H1 (cell line): ENCODE results near the gene TIGD1. TPM values are rescaled to one million over a fixed set of nuclear protein-coding genes. Genes with fewer than 3 reads are reported as not detected.

ENCODE experiments used
- CTCF ChIA-PET: fragments of 300-600 bp; sonication (Branson Sonifier 250); formaldehyde crosslinking; loops from one replicate; lab custom pipeline; 2021; ENCODE audit not compliant: partially characterized antibody; lab: Charles Lee
- POLR2A ChIA-PET: fragments of 300-600 bp; sonication (Branson Sonifier 250); formaldehyde crosslinking; loops from one replicate; lab custom pipeline; 2021; ENCODE audit warnings: inconsistent platforms; ENCODE audit not compliant: partially characterized antibody; lab: Charles Lee
- DNase-seq, 2 experiments: peaks; one replicate each; pipeline versions ENCODE4 v3.0.0 to v3.0.0-alpha.2; 2010 to 2022; ENCODE audit warnings: low spot score in 2 of 2, low read depth in 1 of 2, mixed read lengths in 1 of 2
- FAIRE-seq: peaks from 2 replicates; lab custom pipeline; 2011; peaks lifted over from hg19 to GRCh38; lab: Jason Lieb, UNC
- H2AFZ ChIP-seq: 2 replicates; pipeline ENCODE4 v1.8.1; 2012; ENCODE audit warnings: low read length, inconsistent platforms
- H2AK5ac ChIP-seq: 2 replicates; pipeline ENCODE4 v1.6.1; 2013; ENCODE audit warnings: low read depth, low read length
- H2BK120ac ChIP-seq: replicated peaks from 2 replicates; pipeline ENCODE3; 2013; ENCODE audit warnings: low read depth, low read length, inconsistent platforms
- H2BK12ac ChIP-seq: 2 replicates; pipeline ENCODE4 v1.6.1; 2013; ENCODE audit warnings: low read depth, low read length
- H2BK15ac ChIP-seq: 2 replicates; pipeline ENCODE4 v1.6.1; 2013; ENCODE audit warnings: low read length
- H2BK20ac ChIP-seq: 2 replicates; pipeline ENCODE4 v1.6.1; 2013; ENCODE audit warnings: low read length
- H2BK5ac ChIP-seq: 2 replicates; pipeline ENCODE4 v1.6.1; 2013; ENCODE audit warnings: low read depth, low read length
- H3K14ac ChIP-seq: 2 replicates; pipeline ENCODE4 v1.6.1; 2013; ENCODE audit warnings: inconsistent platforms; ENCODE audit not compliant: insufficient read length
- H3K18ac ChIP-seq: 2 replicates; pipeline ENCODE4 v1.6.1; 2013; ENCODE audit warnings: low read length; ENCODE audit errors: extremely low read depth
- H3K23ac ChIP-seq: 2 replicates; pipeline ENCODE4 v1.6.1; 2013; ENCODE audit warnings: inconsistent platforms; ENCODE audit not compliant: insufficient read length
- H3K23me2 ChIP-seq: 2 replicates; pipeline ENCODE4 v1.6.1; 2013; ENCODE audit warnings: low read depth, low read length
- H3K27ac ChIP-seq: 2 replicates; pipeline ENCODE4 v1.6.1; 2011; ENCODE audit warnings: low read depth, low read length, inconsistent platforms
- H3K27me3 ChIP-seq, 4 experiments: replicated peaks in 1 of 4; 1 replicate in 1 of 4; 2 replicates in 3 of 4; pipeline versions ENCODE4 v1.6.1 to v1.8.1; 2011 to 2013; ENCODE audit warnings: low read length in 3 of 4, mild to moderate bottlenecking in 3 of 4, inconsistent platforms in 2 of 4, mixed read lengths in 2 of 4, moderate library complexity in 1 of 4; ENCODE audit not compliant: control insufficient read depth in 3 of 4, insufficient read depth in 3 of 4; ENCODE audit errors: extremely low read depth in 1 of 4
- H3K36me3 ChIP-seq, 4 experiments: 2 replicates each; pipeline versions ENCODE4 v1.6.1 to v1.8.1; 2011 to 2013; ENCODE audit warnings: mild to moderate bottlenecking in 4 of 4, low read length in 3 of 4, moderate library complexity in 2 of 4, control low read depth in 1 of 4, inconsistent platforms in 1 of 4; ENCODE audit not compliant: insufficient read depth in 4 of 4, control insufficient read depth in 2 of 4
- H3K4ac ChIP-seq: replicated peaks from 2 replicates; pipeline ENCODE3; 2013; ENCODE audit warnings: low read length, low read depth, mixed read lengths, inconsistent platforms; ENCODE audit not compliant: insufficient read length
- H3K4me1 ChIP-seq, 4 experiments: replicated peaks in 1 of 4; 1 replicate in 1 of 4; 2 replicates in 3 of 4; pipeline versions ENCODE4 v1.6.1 to v1.8.1; 2011 to 2013; ENCODE audit warnings: low read length in 3 of 4, inconsistent platforms in 2 of 4, mixed read lengths in 1 of 4; ENCODE audit not compliant: insufficient read depth in 4 of 4, control insufficient read depth in 3 of 4
- H3K4me2 ChIP-seq, 2 experiments: 2 replicates each; pipeline versions ENCODE4 v1.6.1 to v1.8.1; 2011 to 2013; ENCODE audit warnings: low read depth in 2 of 2, low read length in 2 of 2, control low read depth in 1 of 2, inconsistent platforms in 1 of 2, mild to moderate bottlenecking in 1 of 2; ENCODE audit not compliant: insufficient read depth in 1 of 2
- H3K4me3 ChIP-seq, 4 experiments: fragments of 200-600, 300-600 bp in 1 of 4; sonication (generic), shearing (Covaris generic), sonication (Bioruptor Twin) in 1 of 4; 2 replicates each; pipeline versions ENCODE4 v1.5.1 to v1.8.1; 2011 to 2016; ENCODE audit warnings: low read length in 4 of 4, low read depth in 3 of 4, control low read depth in 2 of 4, inconsistent platforms in 2 of 4, mild to moderate bottlenecking in 2 of 4, mixed read lengths in 1 of 4, moderate library complexity in 1 of 4; ENCODE audit not compliant: insufficient read depth in 2 of 4; ENCODE audit errors: extremely low read depth in 1 of 4
- H3K56ac ChIP-seq: replicated peaks from 2 replicates; pipeline ENCODE3; 2013; ENCODE audit warnings: low read depth, mild to moderate bottlenecking, mixed read lengths, low read length, inconsistent platforms; ENCODE audit not compliant: insufficient read length
- H3K79me1 ChIP-seq: 2 replicates; pipeline ENCODE4 v1.6.1; 2013; ENCODE audit warnings: low read depth, low read length, control low read depth
- H3K79me2 ChIP-seq, 2 experiments: 2 replicates each; pipeline versions ENCODE4 v1.6.1 to v1.8.1; 2012 to 2013; ENCODE audit warnings: low read length in 2 of 2, mild to moderate bottlenecking in 2 of 2, inconsistent platforms in 1 of 2; ENCODE audit not compliant: insufficient read depth in 2 of 2, control insufficient read depth in 1 of 2
- H3K9ac ChIP-seq, 4 experiments: replicated peaks in 1 of 4; 1 replicate in 1 of 4; 2 replicates in 3 of 4; pipeline versions ENCODE4 v1.6.1 to v1.8.1; 2011 to 2013; ENCODE audit warnings: low read depth in 3 of 4, low read length in 3 of 4, control low read depth in 2 of 4, mild to moderate bottlenecking in 2 of 4, moderate library complexity in 2 of 4, inconsistent platforms in 1 of 4; ENCODE audit errors: extremely low read depth in 1 of 4
- H3K9me3 ChIP-seq, 2 experiments: 2 replicates each; pipeline versions ENCODE4 v1.6.1 to v1.8.1; 2012 to 2013; ENCODE audit warnings: mild to moderate bottlenecking in 2 of 2, moderate library complexity in 2 of 2, control low read depth in 1 of 2, inconsistent platforms in 1 of 2, low read depth in 1 of 2, low read length in 1 of 2, mixed read lengths in 1 of 2; ENCODE audit not compliant: insufficient read depth in 2 of 2
- H4K20me1 ChIP-seq, 2 experiments: replicated peaks in 1 of 2; 2 replicates each; pipeline versions ENCODE3 to v1.8.1; 2011 to 2013; ENCODE audit warnings: inconsistent platforms in 2 of 2, low read length in 2 of 2, mild to moderate bottlenecking in 1 of 2; ENCODE audit not compliant: insufficient read depth in 2 of 2, control insufficient read depth in 1 of 2
- H4K5ac ChIP-seq: 2 replicates; pipeline ENCODE4 v1.6.1; 2013; ENCODE audit warnings: low read length, low read depth, mixed read lengths, inconsistent platforms; ENCODE audit not compliant: insufficient read length
- H4K8ac ChIP-seq: 2 replicates; pipeline ENCODE4 v1.8.0; 2013; ENCODE audit warnings: mild to moderate bottlenecking, moderate library complexity, low read length, inconsistent platforms; ENCODE audit not compliant: insufficient read depth; ENCODE audit errors: extremely low read depth
- H4K91ac ChIP-seq: replicated peaks from 2 replicates; pipeline ENCODE3; 2013; ENCODE audit warnings: low read length, mixed read lengths, inconsistent platforms; ENCODE audit not compliant: insufficient read length
- CHD2 ChIP-seq: IDR thresholded peaks from 2 replicates; pipeline ENCODE4 v1.6.1; 2012; ENCODE audit warnings: low read length, improper control_type of control experiment
- CREB1 ChIP-seq: IDR thresholded peaks from 2 replicates; pipeline ENCODE4 v1.6.1; 2012; ENCODE audit warnings: inconsistent platforms
- CTBP2 ChIP-seq: IDR thresholded peaks from 2 replicates; pipeline ENCODE4 v1.7.0; 2011; ENCODE audit warnings: borderline replicate concordance, mild to moderate bottlenecking, moderate library complexity, mixed read lengths, low read length; ENCODE audit not compliant: insufficient read depth, insufficient read length
- GABPA ChIP-seq: IDR thresholded peaks from 2 replicates; pipeline ENCODE4 v1.6.1; 2011; ENCODE audit warnings: mild to moderate bottlenecking, low read length, moderate library complexity, borderline replicate concordance; ENCODE audit not compliant: insufficient read depth
- HDAC2 ChIP-seq, 2 experiments: fragments of 300-600 bp in 1 of 2; sonication (generic) in 1 of 2; IDR thresholded peaks; 2 replicates each; pipeline ENCODE4 v1.6.1; 2011 to 2012; ENCODE audit warnings: low read depth in 2 of 2, low read length in 2 of 2, mild to moderate bottlenecking in 2 of 2, moderate library complexity in 2 of 2, borderline replicate concordance in 1 of 2, inconsistent platforms in 1 of 2
- NANOG ChIP-seq: IDR thresholded peaks from 2 replicates; pipeline ENCODE4 v1.6.1; 2011; ENCODE audit warnings: low read length, low read depth, mild to moderate bottlenecking, inconsistent platforms; ENCODE audit not compliant: insufficient read depth, poor library complexity, severe bottlenecking
- NRF1 ChIP-seq: IDR thresholded peaks from 2 replicates; pipeline ENCODE4 v1.6.1; 2011; ENCODE audit warnings: mild to moderate bottlenecking, low read depth, low read length, improper control_type of control experiment
- RAD21 ChIP-seq, 2 experiments: IDR thresholded peaks in 1 of 2; conservative IDR thresholded peaks in 1 of 2; 2 replicates each; pipeline ENCODE4 v1.6.1; 2011; ENCODE audit warnings: low read depth in 2 of 2, low read length in 2 of 2, improper control_type of control experiment in 1 of 2, inconsistent platforms in 1 of 2, mild to moderate bottlenecking in 1 of 2, moderate library complexity in 1 of 2
- RNF2 ChIP-seq: fragments of 200-900, 300-1000 bp; sonication (generic); IDR thresholded peaks from 2 replicates; pipeline ENCODE4 v1.7.1; 2016; ENCODE audit warnings: borderline replicate concordance, low read depth, mild to moderate bottlenecking, antibody characterized with exemption, low read length; ENCODE audit not compliant: poor library complexity, severe bottlenecking; ENCODE audit errors: missing control alignments
- SP2 ChIP-seq: IDR thresholded peaks from 2 replicates; pipeline ENCODE4 v1.6.1; 2012; ENCODE audit warnings: mild to moderate bottlenecking, low read length, inconsistent platforms
- SP4 ChIP-seq: IDR thresholded peaks from 2 replicates; pipeline ENCODE4 v1.6.1; 2012; ENCODE audit warnings: low read length, inconsistent platforms
- SUZ12 ChIP-seq: fragments of 200-600 bp; sonication (generic); IDR thresholded peaks from 2 replicates; pipeline ENCODE4 v1.6.1; 2012; ENCODE audit warnings: mild to moderate bottlenecking, inconsistent platforms, low read length, moderate library complexity, mixed read lengths
- TAF1 ChIP-seq: IDR thresholded peaks from 2 replicates; pipeline ENCODE4 v1.6.1; 2011; ENCODE audit warnings: mild to moderate bottlenecking, low read depth, low read length
- TCF12 ChIP-seq: IDR thresholded peaks from 2 replicates; pipeline ENCODE4 v1.6.1; 2011; ENCODE audit warnings: low read depth, mild to moderate bottlenecking, low read length
- WGBS, 2 experiments: shearing (Covaris generic) in 1 of 2; methylation state at CpG; one replicate each; pipeline versions ENCODE4 v1.1.6 to v1.1.7; 2013 to 2015; ENCODE audit warnings: low lambda C conversion rate in 2 of 2, mixed read lengths in 2 of 2, inconsistent platforms in 1 of 2, low coverage in 1 of 2, missing lambda C conversion rate in 1 of 2; ENCODE audit not compliant: insufficient replicate concordance in 2 of 2, insufficient coverage in 1 of 2, insufficient read length in 1 of 2; ENCODE audit errors: extremely low coverage in 1 of 2, missing lambda C conversion rate in 1 of 2; 5-methylcytosine and 5-hydroxymethylcytosine counted together
- polyA plus RNA-seq, 7 experiments: library from polyadenylated mRNA; depleted of rRNA in 3 of 7; stranded (reverse) in 5 of 7; unstranded in 2 of 7; fragments of >200 nt in 5 of 7; fragments of 200-250 nt in 2 of 7; gene quantifications; 1 replicate in 5 of 7; 2 replicates in 1 of 7; 4 replicates in 1 of 7; pipeline versions ENCODE4 v1.2.1 to v1.2.3, GENCODE V29; 2011 to 2013; ENCODE audit warnings: missing spikeins in 2 of 7, mixed read lengths in 2 of 7
- total RNA-seq: library from RNA; stranded (reverse); fragmentation: NEBNext Ultra II Directional; extraction: Animal tissue kit (Norgen Biotek cat#: 25700); gene quantifications from 2 replicates; pipeline ENCODE4 v1.2.1, GENCODE V29; 2021

The TIGD1 gene
- total and polyA plus RNA-seq, 2 of the 8 experiments (the other 6 are each of a cell fraction or from before 2014, with no cell fraction given) = 4.7 to 8.3 TPM

GRCh38 chr2:232515639-232516038 lies 34.7 kb downstream of the TIGD1 start:
- no peaks in the 10 kb centered on the region for H4K20me1 ChIP-seq
- no peaks in the 10 kb centered on the region for H3K36me3 ChIP-seq
- no peaks in the 10 kb centered on the region for H3K9me3 ChIP-seq
- no peak overlapping the region for H4K5ac ChIP-seq
- no peak overlapping the region for H3K4me2 ChIP-seq
- no peak overlapping the region for H3K56ac ChIP-seq
- H3K9ac ChIP-seq = no peak overlapping the region
- H2BK20ac ChIP-seq = no peak overlapping the region
- H3K23me2 ChIP-seq = peaks cover 2% of the 10 kb centered on the region; the same call in 1 of the 2 replicates
- no peaks in the 10 kb centered on the region for H3K79me2 ChIP-seq
- no peak overlapping the region for H3K18ac ChIP-seq
- no peak overlapping the region for H2BK5ac ChIP-seq
- no peak overlapping the region for H3K23ac ChIP-seq
- H3K79me1 ChIP-seq = no peaks in the 10 kb centered on the region
- H3K27me3 ChIP-seq = peaks cover 0 to 2% (median 0%) of the 10 kb centered on the region in 4 experiments; a peak in 4 of 7 replicates
- H4K8ac ChIP-seq = no peak overlapping the region
- no peak overlapping the region for H4K91ac ChIP-seq
- H3K14ac ChIP-seq = no peak overlapping the region
- H2BK12ac ChIP-seq = no peak overlapping the region
- H3K4me1 ChIP-seq = peaks cover 0 to 4% (median 2%) of the 10 kb centered on the region in 4 experiments; a peak in 2 of 7 replicates
- no peak for DNase-seq
- no peak overlapping the region for H2BK15ac ChIP-seq
- ChIA-PET POLR2A (no interaction called here), CTCF (interaction anchor here (0.6 to 1.7 kb wide), 12 partner anchors 9 to 151 kb away, joined by 3 to 9 read pairs (median 4); no protein-coding TSS in a partner anchor)
- no peak overlapping the region for H3K4me3 ChIP-seq
- no peak overlapping the region for H3K4ac ChIP-seq
- no peak overlapping the region for H2BK120ac ChIP-seq
- no peak overlapping the region for H3K27ac ChIP-seq
- H2AK5ac ChIP-seq = no peak overlapping the region
- H2AFZ ChIP-seq = 0 out of 2 replicates have a peak overlapping the region, but pooled peaks have one; percentile 2
- FAIRE-seq = no peak
- WGBS, 2 experiments = 84% methylated on average over 7 of the region's 7 CpGs; no CpG with 5 or more reads in 1 of the 2 experiments
- TF ChIP-seq SP4 = no peak
- no peak for TF ChIP-seq RNF2
- no peak for TF ChIP-seq SP2
- no peak for TF ChIP-seq CTBP2
- TF ChIP-seq CHD2 = no peak
- TF ChIP-seq GABPA = no peak
- no peak for TF ChIP-seq TAF1
- TF ChIP-seq NRF1 = no peak
- TF ChIP-seq TCF12 = no peak
- no peak for TF ChIP-seq NANOG
- TF ChIP-seq RAD21 (IDR thresholded peaks at IDR 0.05 in 1 of 2, conservative IDR thresholded peaks at IDR 0.05 in 1 of 2; ENCODE audit: low read depth in 2 of 2, low read length in 2 of 2) = no peak
- no peak for TF ChIP-seq CREB1
- no peak for TF ChIP-seq SUZ12
- no peak for TF ChIP-seq HDAC2 (IDR thresholded peaks at IDR 0.05; ENCODE audit: borderline replicate concordance in 1 of 2, low read depth in 2 of 2, low read length in 2 of 2)
